ENCODE data around the gene CDH22.

CDH22 gene

DNA sequence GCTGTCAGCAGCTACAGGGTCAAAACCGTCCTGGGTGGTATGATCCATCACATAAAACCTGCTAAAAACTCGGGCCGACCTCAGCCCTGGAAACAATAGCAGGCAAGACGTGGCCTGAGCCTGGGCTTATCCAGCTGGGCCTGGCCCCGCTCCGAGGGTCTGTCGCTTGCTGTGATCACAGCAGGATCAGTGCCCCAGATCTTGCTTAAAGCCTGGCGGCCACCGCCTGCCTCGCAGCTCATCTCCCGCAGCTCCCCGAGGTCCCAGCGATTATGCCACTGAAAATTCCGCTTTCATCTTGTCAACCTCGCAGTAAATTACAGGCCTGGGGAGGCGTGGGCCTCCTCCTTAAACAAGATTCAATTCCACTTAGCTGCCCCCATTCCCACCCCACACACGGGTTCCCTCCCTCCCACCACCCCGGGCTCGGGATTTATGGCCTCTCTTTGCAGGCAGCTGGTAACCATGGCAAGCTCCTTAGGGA lies 40.1 kb downstream of the CDH22 start:
- DNase-seq (ENCODE audit: low read depth in 3 of 3), result no peak

DNA sequence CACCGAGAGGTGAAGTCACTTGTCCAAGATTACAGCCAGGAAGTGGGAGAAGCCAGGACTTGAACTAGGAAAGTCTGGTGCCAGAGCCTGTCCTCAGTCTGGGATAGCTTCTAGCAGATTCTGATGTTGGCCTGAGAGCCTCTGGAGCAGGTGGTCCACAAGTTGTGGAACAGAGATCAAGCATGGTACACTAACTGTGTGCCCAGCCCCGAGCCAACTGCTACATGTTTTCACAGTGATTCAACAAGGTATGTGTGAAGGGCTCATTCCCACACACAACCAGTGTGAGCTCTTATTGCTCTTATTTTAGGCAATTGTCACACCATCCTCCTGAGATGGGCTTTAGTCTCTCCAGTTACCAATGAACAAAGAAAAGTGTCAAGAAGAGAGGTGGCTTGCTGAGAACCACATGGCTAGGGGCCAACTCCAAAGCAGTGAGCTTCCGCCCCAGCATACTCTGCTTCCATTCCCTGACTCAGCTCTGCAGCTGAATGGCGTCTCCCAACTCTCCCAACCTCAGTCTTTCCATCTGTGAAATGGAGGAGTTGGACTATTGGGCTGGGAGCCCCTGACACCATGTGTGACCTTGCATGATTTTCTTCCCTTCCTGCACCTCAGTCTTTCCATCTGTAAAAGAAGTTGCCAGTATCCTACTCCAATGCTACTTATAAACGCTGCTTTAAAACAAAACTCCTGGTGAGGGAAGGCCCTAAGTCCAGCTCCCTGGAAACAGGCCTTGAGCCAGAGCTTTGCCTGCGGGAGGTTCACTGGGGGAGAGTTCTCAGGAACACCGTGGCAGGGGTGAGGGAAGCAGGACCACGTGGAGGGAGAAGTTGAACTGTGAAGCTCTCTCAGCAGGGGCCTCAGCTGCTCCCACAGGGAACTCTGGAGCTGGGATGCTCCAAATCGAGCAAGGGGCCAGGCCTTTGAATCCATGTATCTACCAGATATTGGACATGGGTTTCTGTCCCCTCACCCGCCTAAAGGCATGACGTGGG lies 40.9 kb downstream of the CDH22 start:
- DNase-seq (ENCODE audit: low read depth in 3 of 3), result no peak

GRCh38 chr20:46265539-46265938 lies 42.8 kb downstream of the CDH22 start:
- DNase-seq (ENCODE audit: low read depth in 3 of 3), result no peak

DNA sequence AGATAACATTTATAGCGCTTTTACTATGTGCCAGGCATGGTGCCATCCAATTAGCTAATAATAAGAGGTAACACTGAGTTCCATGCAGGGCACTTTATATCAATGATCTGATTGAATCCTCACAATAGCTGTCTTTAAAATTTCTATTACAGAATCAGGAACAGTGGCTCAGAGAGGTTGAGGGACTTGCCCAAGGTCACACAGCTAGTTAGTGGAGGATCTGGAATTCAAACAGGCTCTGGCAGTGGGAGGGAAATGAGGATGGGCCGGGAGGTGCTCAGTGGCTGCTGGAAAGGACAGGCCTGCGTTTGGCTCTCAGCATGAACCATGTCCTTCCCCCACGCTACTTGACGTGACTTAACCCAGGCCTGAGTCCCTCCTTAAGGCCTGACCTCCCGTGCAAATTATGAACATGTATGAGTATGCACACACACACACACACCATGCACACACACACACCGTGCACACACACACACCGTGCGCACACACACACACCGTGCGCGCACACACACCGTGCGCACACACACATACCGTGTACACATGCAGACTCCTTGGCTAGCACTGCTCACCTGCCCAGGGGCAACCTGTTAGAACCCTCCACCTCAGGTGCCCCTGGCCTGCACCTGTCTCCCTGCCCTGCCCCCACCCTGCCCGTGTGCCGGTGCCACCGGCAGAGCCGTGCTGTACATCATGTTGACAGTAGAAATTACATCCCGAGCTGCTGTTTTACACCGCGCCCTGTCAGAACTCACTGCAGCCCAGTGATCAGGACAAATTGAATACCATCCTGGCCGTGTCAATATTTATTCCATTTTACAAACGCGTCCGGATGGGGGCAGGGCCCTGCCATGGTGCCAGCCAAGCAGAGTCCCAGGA lies 43.7 kb downstream of the CDH22 start:
- DNase-seq (ENCODE audit: low read depth in 3 of 3), result no peak

DNA sequence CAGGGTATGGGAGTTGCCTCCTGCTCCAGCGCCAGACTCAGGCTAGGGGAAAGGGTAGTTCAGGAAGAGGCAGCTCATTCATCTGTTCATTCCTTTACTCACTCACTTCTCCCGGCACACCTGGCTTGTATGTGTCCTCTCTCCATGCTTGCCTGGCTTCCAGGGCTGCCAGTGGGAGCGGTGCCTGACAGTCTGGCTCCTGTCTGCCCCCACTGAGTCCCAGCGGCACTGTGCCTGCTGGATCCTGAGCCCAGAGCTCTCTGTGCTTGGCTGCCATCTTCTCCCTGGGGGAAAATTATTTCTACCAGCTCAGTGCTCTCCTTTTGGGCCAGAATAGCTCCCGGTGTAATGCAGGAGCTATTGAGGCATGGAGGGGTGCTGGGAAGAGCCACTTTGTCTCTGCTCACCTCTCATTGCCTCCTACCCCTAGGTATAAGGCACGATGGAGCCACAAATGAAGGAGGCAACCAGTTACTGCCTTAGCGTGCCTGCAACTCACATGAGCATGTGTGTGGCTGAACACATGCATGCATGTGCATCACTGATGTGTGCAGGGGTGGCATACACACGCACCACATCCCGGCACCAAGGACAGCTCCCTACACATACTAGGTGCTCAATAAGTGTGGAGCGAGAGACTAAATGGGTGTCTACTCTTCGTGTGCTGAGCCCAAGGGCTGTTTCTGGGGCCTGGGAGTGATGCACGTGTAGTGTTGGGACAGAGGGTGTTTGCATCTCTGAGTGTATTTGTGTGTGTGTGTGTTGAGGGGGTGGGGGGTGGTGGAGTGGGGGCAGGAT lies 46.6 kb downstream of the CDH22 start:
- no peak for DNase-seq (ENCODE audit: low read depth in 3 of 3)

- DNase-seq (ENCODE audit: low read depth in 3 of 3), result no peak
Observed at GRCh38 chr20:46260936-46261454, 47.3 kb downstream of the CDH22 start.

DNA sequence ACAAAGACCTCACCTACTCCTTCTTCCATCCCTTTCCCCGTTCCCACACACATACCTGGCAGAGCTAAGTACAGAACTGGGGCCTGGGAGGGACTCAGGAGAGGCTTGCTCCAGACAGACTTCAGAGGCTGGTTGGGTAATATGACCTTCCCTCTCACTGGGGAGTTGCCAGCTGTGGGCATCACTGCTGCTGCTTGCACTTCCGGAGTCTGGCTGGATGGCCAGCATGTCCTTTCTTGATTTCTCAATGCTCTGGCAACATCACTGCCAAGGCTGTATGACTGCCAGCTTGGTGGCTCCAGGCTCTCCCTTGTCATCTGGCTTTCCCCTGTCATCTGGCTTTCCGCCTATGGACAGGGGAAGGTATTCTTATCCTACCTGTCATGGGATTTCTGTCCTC lies 47.8 kb downstream of the CDH22 start:
- DNase-seq (ENCODE audit: low read depth in 3 of 3), result no peak

DNA sequence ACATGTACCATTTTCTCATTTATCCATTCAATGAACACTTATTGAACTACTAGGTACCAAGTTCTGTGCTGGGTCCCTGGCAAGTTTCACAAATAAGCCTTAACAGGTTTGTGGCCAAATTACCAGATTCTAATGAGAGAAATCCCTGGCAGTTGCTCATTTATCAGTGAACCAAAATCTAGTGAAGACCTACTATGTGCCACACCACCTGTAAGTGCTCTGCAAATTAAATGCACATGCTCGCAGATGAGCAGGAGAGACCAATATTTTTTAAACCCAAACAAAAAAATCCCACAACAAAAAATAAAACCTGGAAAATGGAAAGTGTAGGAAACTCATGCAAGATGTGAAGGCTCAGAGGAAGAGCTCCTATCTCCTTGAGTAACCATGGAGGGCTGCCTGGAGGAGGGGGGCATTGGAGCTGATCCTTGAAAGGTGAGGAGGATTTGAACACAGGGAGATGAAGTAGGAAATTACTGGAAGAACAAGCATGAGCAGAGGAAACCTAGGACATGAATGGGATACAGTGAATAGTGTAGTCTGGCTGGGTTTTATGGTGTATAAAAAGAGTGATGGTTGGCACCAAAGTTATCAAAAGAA lies 48.9 kb downstream of the CDH22 start:
- DNase-seq (ENCODE audit: low read depth in 3 of 3), result no peak

DNA sequence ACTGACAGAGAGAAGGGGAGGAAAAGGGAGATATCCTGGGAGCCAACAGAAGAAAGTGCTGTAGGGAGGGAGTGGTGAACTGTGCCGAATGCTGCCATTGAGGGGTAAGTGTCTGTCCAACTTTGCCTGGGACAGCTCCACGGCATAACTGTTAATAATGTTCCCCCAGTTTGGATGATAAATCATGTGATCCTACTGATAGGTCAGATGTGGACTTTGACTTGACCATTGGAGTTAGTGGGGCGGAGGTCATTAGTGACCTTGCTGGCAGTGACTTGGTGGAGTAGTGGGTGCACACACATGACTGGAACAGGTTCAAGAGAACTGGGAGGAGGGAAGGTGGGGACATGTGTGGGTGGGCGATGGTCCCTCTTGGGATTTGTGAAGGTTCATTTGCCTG lies 50.4 kb downstream of the CDH22 start:
- DNase-seq (ENCODE audit: low read depth in 3 of 3), result no peak

DNA sequence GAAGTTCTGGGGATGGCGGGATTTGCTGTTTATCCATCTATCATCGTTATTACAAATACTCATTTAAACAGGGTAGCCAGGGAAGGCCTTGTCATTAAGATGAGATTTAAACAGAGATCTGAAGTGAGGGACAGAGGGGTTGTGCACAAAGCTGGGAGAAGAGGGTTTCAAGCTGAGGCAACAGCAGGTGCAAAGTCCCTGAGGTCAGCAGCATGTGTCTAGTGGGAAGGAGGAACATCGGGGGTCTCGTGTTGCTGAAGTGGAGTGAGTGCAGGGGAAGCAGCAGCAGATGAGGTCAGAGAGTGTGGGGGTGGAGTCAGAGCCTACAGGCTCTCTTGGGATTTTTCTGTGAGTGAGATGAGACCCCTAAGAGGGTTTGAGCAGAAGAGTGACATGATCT lies 52.0 kb downstream of the CDH22 start:
- no peak for DNase-seq (ENCODE audit: low read depth in 3 of 3)

GRCh38 chr20:46255440-46256104 lies 52.7 kb downstream of the CDH22 start:
- no peak for DNase-seq (ENCODE audit: low read depth in 3 of 3)

DNA sequence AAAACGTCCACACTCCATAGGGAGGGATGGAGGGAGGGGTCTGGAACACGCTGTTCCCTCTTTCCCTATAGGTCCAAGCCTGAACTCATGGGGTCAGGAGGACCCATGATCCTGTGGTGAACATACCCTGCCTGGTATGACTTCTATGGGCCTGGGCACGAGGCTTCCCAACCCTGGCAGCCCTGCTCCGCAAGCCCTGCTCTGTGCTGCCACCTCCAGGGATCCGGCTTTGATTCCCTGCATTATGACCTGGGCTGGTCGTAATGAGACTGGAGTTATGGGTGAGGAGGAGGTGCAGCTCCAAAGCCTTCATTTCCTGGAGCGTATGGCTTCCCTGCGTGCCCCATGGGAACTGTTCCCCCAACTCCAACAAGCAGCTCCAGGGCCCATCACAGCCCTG lies 54.9 kb downstream of the CDH22 start:
- DNase-seq (ENCODE audit: low read depth in 3 of 3), result no peak

DNA sequence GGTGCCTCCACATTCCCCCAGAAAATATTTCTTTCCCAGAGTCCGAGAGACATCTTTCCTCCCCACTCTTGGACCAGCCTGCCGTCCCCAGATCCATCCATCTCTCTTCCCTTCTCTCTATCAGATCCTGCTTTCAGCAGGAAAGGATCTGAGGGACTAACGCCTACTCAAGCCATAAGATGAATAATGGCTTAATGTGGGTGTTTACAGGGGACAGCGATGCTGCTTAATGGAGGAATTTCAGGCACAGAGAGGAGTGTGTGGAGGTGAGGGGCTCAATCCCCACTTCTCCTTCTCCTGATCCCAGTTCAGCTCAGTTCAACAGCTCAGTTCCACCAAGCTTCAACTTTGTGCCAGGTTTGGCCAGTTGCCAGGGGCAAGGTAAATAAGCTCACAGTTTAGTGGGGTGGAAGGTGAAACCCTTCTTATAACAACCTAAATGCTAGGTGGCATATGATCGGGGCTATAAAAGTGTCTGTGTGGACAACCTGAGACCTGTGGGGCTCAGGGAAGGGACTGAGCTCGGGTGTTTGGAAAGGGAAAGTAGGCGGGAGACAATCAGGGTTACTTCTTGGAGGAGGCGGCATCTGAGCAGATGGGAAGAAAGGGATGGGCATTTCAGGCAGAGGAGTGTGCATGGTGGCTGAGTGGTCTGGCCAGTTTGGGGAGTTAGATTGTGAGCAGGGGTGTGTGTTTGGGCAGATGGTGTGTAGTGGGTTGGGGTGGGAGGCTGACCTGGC lies 55.8 kb downstream of the CDH22 start:
- DNase-seq (ENCODE audit: low read depth in 3 of 3), result no peak

- no peak for DNase-seq (ENCODE audit: low read depth in 3 of 3)
Observed at GRCh38 chr20:46251211-46251673, 57.1 kb downstream of the CDH22 start.

- no peak for DNase-seq (ENCODE audit: low read depth in 3 of 3)
Observed at GRCh38 chr20:46250772-46251171, 57.5 kb downstream of the CDH22 start.

GRCh38 chr20:46249671-46250070 lies 58.6 kb downstream of the CDH22 start:
- DNase-seq (ENCODE audit: low read depth in 3 of 3), result no peak

- DNase-seq (ENCODE audit: low read depth in 3 of 3), result no peak
Observed at GRCh38 chr20:46246559-46246958, 61.7 kb downstream of the CDH22 start.

DNA sequence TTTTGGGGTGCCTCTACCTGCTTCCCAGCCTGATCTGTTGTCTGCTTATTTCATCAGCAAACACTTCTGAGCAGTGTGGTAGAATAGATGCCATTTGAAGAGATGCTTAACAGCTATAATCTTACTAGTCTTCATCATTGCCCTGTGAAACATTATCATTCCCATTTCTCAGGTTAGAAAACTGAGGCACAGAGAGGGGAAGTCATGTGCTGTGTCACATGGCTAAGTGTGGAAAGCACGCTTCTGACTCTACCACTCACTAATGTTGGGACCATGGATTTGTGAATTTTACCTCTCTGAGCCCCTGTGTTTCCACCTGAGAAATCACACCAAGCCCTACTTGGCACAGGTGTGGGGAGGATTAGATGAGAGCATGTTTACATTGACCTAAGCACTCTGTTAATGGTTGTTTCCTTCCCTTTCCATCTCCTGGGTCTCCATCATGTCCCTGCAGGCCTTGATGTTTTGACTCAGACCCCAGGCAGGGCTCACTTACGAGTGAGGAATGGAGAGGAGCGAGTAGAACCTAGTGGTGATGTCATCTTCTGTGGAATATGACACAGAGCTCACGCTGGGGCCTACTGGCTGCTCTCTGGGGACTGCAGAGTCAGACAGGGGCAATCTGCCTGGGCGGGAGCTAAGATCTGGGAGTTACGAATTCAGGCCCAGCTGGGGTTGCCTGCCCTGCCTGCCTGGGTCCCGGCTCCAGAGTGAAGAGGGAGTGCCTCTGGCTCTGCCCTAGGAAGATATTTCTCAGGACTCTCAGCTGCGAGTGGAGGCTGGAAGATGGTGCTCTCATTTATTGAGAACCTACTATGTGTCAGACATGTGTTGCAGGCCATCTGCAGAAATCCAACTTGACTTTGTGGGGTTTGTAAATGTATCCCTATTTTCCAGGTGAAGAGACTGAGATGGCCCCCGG lies 64.3 kb downstream of the CDH22 start:
- no peak for DNase-seq (ENCODE audit: low read depth in 3 of 3)

- no peak for DNase-seq (ENCODE audit: low read depth in 3 of 3)
Observed at GRCh38 chr20:46242390-46242789, 65.9 kb downstream of the CDH22 start.

Data from stimulated activated CD4-positive, alpha-beta T cell treated with anti-CD3 and anti-CD28 coated beads, TNF-alpha, amount 100 ng/mL, for 4 hours (primary cell).